Prostate gland (tissue), 2 donors: ENCODE data around the gene ZNF69. TPM values are rescaled to one million over a fixed set of nuclear protein-coding genes. Genes with fewer than 3 reads are reported as not detected.
A peak's percentile ranks its signal among the peaks of the same experiment; 100 is the strongest.
"Not testable (repeated sequence)": the region's sequence is repeated elsewhere in the genome, so short reads cannot be mapped to it uniquely, and the experiment has no call there.

Experiments used
- DNase-seq: peaks from one replicate; pipeline ENCODE4 v3.0.0-alpha.2; 2019; ENCODE audit warnings: low spot score
- H3K27ac ChIP-seq, 2 donors: fragments of 200-600 bp; sonication (generic); 2 replicates each; pipeline ENCODE4 v1.5.1; 2017 to 2019
- H3K27me3 ChIP-seq: fragments of 200-600 bp; sonication (generic); replicated peaks from 2 replicates; pipeline ENCODE4 v1.5.1; 2019; ENCODE audit not compliant: insufficient read depth
- H3K36me3 ChIP-seq, 2 donors: fragments of 200-600 bp; sonication (generic); 1 replicate in 1 of 2; 2 replicates in 1 of 2; pipeline versions ENCODE4 v1.5.1 to v1.8.1; 2017 to 2019
- H3K4me1 ChIP-seq: fragments of 200-600 bp; sonication (generic); replicated peaks from 2 replicates; pipeline ENCODE4 v1.5.1; 2019
- H3K4me3 ChIP-seq, 2 donors: fragments of 200-600 bp; sonication (generic); 2 replicates each; pipeline ENCODE4 v1.5.1; 2017 to 2019
- H3K9me3 ChIP-seq: fragments of 200-600 bp; sonication (generic); 2 replicates; pipeline ENCODE4 v1.5.1; 2017
- POLR2A ChIP-seq: fragments of 450-650 bp; IDR thresholded peaks from one replicate; pipeline ENCODE4 v1.6.1; 2016; ENCODE audit warnings: antibody characterized with exemption, mild to moderate bottlenecking
- POLR2AphosphoS5 ChIP-seq: sonication (generic); formaldehyde crosslinking; IDR thresholded peaks from one replicate; pipeline ENCODE4 v1.6.1; 2017; ENCODE audit warnings: antibody characterized with exemption
- WGBS: methylation state at CpG from one replicate; pipeline ENCODE4 v1.1.5; 2018; 5-methylcytosine and 5-hydroxymethylcytosine counted together
- intact Hi-C: fragments of 100-400 bp; cut with DNase I; formaldehyde crosslinking; loops from one replicate; pipeline ENCODE4 v1.14.2; 2022
- total RNA-seq, 2 donors: library from RNA; depleted of rRNA; stranded (reverse); fragments of >200 nt; gene quantifications; one replicate each; pipeline ENCODE4 v1.1.0, GENCODE V29; 2016
- TF ChIP-seq, protein P1 (sequence below), 4 experiments: fragments of 200-600 bp in 2 of 4; fragments of 450-650 bp in 2 of 4; sonication (generic) in 2 of 4; IDR thresholded peaks; 1 replicate in 3 of 4; 2 replicates in 1 of 4; pipeline ENCODE4 v1.5.1; 2016 to 2019; ENCODE audit warnings: antibody characterized with exemption in 4 of 4, mild to moderate bottlenecking in 2 of 4, moderate library complexity in 2 of 4

Gene ZNF69
- total RNA-seq = 10 to 100 TPM; 14.4 to 28.1 TPM

DNA sequence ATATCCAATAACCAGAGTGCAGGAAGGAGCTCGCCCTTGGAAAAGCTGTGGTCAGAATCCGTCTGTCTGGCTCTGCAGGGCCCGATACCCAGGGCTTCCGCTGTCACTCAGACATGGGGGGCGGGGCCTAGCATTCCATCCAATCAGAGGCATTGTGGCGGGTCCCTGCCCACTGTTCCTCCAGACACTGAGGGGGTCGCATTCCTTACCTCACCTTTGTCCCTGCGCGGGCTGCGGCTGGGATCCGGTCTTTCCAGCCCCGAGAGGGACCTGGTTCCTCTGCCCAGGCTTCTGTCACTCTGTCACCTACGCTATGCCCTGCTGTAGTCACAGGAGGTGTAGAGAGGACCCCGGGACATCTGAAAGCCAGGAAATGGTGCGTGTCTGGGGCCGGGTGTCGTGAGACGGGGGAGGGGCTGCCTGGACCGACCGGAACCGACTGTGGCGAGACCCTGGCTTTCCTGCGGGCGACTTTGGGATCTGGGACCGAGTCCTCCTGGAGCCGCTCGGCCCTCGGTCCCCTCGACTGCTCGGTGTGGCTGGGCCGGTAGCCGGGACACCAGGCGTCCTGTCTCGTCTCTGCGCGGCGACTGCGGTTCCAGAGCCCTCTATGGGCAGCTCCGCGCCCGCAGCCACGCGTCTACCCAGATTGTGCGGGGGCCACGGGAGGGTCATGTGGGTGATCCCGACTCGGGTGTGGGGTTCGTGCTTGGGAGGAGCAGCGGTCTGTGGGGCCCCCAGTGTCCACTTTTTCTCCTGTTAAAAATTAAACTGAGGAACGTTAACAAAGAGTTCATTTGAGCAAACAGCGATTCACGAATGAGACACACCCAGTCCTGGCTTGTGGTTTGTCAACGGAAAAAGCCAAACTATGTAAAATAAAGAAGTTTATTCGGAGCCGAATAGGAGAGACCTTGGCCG is at the start of gene ZNF69:
Gene ZNF69, plus strand, starts transcription at position 172 of the 921 bp plus-strand sequence. Its CDS starts 142 bp downstream, at position 314.
- DNase-seq = peak; percentile 91
- H3K4me3 ChIP-seq = peak within 1 kb of the TSS; percentile 57 to 75
- intact Hi-C loops = loop anchor here (2.0 to 10.0 kb wide), 2 partner anchors 101 to 177 kb away; partner anchors contain the start of gene ZNF844

DNA sequence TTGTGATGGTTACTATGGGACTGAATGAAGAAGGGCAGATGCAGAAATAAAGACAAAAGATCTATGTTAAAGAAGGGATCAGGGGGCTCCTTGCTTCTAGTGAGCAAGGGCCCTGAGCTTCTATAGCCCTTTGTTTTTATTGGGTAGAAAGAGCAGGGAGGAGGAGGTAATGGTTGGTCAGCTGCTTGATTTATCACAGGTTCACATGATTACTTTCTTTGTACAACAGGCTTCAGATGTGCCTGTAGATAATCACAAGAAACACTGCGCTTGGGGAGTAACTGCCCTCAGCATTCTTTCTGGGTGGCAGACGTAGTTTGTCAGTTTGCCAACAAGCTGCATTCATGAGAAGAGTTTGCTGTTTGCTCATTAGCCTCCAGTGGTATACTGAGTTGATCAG is 43.9 kb upstream of the ZNF69 start:
- H3K36me3 ChIP-seq = no peaks in the 10 kb centered on the region

More for the DNA sequence above, at the start of gene ZNF69:
- Histone ChIP-seq H3K4me1 (no peaks in the 10 kb centered on the region), H3K27ac (peak within 1 kb of the TSS; percentile 92 to 96), H3K36me3 (no peaks in the 10 kb centered on the region), H3K9me3 (no peaks in the 10 kb centered on the region), H3K27me3 (no peaks in the 10 kb centered on the region)
- under 1% methylated on average over 51 of the region's 56 CpGs for WGBS
- TF ChIP-seq POLR2AphosphoS5 = peak; percentile 82
- peak; percentile 53 for TF ChIP-seq POLR2A
- TF ChIP-seq, protein P1, sequence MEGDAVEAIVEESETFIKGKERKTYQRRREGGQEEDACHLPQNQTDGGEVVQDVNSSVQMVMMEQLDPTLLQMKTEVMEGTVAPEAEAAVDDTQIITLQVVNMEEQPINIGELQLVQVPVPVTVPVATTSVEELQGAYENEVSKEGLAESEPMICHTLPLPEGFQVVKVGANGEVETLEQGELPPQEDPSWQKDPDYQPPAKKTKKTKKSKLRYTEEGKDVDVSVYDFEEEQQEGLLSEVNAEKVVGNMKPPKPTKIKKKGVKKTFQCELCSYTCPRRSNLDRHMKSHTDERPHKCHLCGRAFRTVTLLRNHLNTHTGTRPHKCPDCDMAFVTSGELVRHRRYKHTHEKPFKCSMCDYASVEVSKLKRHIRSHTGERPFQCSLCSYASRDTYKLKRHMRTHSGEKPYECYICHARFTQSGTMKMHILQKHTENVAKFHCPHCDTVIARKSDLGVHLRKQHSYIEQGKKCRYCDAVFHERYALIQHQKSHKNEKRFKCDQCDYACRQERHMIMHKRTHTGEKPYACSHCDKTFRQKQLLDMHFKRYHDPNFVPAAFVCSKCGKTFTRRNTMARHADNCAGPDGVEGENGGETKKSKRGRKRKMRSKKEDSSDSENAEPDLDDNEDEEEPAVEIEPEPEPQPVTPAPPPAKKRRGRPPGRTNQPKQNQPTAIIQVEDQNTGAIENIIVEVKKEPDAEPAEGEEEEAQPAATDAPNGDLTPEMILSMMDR (IDR thresholded peaks at IDR 0.05) = peak in 3 of 4 experiments; percentile 26 to 42 (median 33)

DNA sequence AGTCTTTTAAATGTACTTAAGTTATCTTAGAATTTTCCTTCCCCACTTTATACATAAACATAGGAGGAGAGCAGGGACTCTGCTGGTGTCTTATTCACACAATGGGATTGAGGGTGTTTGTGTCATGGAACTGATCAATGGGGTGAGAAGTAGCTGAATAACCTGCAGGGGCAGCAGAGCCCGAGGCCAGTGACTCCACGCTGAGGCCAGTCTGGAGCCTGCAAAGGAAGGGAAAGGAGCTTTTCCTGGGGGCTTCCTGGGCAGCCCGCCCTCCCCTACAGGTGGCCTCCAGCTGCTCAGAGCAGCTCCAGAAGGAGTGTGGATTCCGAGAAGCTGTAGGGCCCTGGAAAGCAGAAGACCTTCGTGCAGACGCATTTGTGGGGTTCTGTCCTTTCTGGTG is 40.0 kb upstream of the ZNF69 start:
- H3K27ac ChIP-seq, H3K9me3 ChIP-seq, H3K36me3 ChIP-seq, intact Hi-C loops, H3K27me3 ChIP-seq, H3K4me3 ChIP-seq, H3K4me1 ChIP-seq, DNase-seq: not testable (repeated sequence)
- 64% methylated on average over 6 of the region's 6 CpGs for WGBS

More for the DNA sequence above, 43.9 kb upstream of the ZNF69 start:
- intact Hi-C loops = no loop called here
- Histone ChIP-seq H3K27me3 (no peaks in the 10 kb centered on the region), H3K9me3 (no peaks in the 10 kb centered on the region), H3K4me1 (no peaks in the 10 kb centered on the region), H3K4me3 (no peak overlapping the region), H3K27ac (no peak overlapping the region)
- WGBS = 24% methylated on average over 2 of the region's 2 CpGs
- peak; percentile 22 for DNase-seq
- TF ChIP-seq, protein P1 (IDR thresholded peaks at IDR 0.05) = no peak
- TF ChIP-seq POLR2AphosphoS5 = peak; percentile 67

DNA sequence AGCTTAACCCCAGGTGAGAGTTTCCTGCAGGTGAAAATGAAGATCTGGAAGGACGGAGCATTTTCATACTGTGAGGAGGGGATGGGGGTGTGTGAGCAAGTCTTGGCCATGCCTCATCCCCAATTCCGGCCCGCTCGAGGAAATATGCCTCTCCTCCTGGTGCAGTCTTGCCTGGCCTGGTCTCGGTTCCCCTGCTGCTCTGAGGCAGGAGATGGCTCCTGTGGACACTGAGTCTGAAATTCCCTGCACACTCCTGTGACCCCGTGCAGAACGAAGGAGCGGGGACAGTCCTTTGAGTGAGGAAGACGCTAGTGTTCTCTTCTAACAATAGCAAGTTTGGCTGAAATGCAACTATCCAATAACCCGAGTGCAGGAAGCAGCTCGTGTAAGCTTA is 39.4 kb upstream of the ZNF69 start:
- 35% methylated on average over 9 of the region's 11 CpGs for WGBS
- Histone ChIP-seq H3K9me3 (no peaks in the 10 kb centered on the region), H3K36me3 (no peaks in the 10 kb centered on the region), H3K27me3 (no peaks in the 10 kb centered on the region), H3K27ac (peak overlapping the region; percentile 38 to 42), H3K4me3 (peak overlapping the region; percentile 47 to 51), H3K4me1 (no peaks in the 10 kb centered on the region)
- intact Hi-C loops = no loop called here
- TF ChIP-seq POLR2AphosphoS5 (no peak), POLR2A (no peak)
- TF ChIP-seq, protein P1 (IDR thresholded peaks at IDR 0.05) = no peak
- DNase-seq = no peak

DNA sequence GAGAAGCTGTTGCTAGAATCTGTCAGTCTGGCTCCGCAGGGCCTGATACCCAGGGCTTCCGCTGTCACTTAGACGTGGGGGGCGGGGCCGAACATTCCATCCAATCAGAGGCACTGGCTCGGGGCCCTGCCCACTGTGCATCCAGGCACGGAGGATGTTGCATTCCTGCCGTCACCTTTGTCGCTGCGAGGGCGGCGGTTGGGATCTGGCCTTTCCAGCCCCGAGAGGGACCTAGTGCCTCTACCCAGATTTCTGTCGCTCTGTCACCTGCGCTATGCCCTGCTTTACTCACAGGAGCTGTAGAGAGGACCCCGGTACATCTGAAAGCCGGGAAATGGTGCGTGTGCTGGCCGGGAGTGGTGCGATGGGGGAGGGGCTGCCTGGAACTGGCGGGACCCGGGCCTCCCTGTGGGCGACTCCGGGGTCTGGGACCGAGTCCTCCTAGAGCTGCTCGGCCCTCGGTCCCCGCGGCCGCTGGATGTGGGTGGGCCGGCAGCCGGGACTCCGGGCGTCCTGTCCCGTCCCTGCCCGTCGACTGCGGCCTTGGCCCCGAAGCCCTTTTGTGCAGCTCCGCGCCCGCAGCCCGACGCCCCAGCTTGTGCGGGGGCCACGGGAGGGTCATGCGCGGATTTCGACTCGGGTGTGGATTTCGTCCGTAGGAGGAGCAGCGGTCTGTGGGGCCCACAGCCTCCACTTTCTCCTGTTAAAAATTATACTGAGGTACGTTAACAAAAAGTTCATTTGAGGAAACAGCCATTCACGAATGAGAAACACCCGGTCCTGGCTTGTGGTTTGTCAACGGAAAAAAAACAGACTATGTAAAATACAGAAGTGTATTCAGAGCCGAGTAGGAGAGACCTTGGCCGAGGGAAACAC is 38.8 kb upstream of the ZNF69 start, which contains the start of gene ZNF439:
Gene ZNF439, plus strand, starts transcription at position 133 of the 876 bp plus-strand sequence. Its CDS starts 142 bp downstream, at position 275.
- intact Hi-C loops = no loop called here
- Histone ChIP-seq H3K27ac (peak within 1 kb of the TSS; percentile 38 to 42), H3K27me3 (no peaks in the 10 kb centered on the region), H3K4me1 (no peaks in the 10 kb centered on the region), H3K36me3 (no peaks in the 10 kb centered on the region), H3K9me3 (no peaks in the 10 kb centered on the region), H3K4me3 (peak within 1 kb of the TSS; percentile 47 to 51)
- TF ChIP-seq POLR2AphosphoS5 = peak; percentile 86
- TF ChIP-seq, protein P1 (IDR thresholded peaks at IDR 0.05) = no peak
- peak; percentile 63 for TF ChIP-seq POLR2A
- DNase-seq = peak; percentile 92
- WGBS = under 1% methylated on average over 38 of the region's 59 CpGs

DNA sequence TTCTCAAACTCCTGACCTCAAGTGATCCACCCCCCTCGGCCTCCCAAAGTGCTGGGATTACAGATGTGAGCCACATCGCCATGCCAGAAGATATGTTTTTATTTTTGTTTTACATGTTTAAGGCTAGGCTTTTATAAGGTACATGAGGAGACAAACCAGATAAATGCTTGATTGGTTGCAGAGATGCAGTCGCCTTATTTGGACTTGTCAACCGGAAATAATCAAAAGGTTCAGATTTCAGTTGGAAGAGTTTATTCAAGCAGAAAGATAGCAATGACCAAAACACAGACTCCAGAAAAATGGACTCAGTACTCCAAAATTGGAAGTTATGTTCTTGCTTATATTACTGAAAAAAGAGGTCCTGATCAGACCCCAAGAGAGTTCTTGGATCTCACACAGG is 37.3 kb upstream of the ZNF69 start:
- H3K27ac ChIP-seq = not testable (repeated sequence)

More for the DNA sequence above, 37.3 kb upstream of the ZNF69 start:
- 75% methylated on average over 4 of the region's 4 CpGs for WGBS
- H3K4me1 ChIP-seq, DNase-seq, H3K36me3 ChIP-seq, intact Hi-C loops, H3K9me3 ChIP-seq, H3K27me3 ChIP-seq, H3K4me3 ChIP-seq: not testable (repeated sequence)
